GM12878 (cell line): ENCODE results near the gene MRPL54. TPM values are rescaled to one million over a fixed set of nuclear protein-coding genes. Genes with fewer than 3 reads are reported as not detected.

ENCODE experiments used
- ATAC-seq: fragments of 200-7000 bp; cut with Tn5 transposase; 3 replicates; pipeline ENCODE4 v1.9.1; 2020; ENCODE audit warnings: mild to moderate bottlenecking, moderate library complexity
- BruUV-seq: library from RNA; stranded (reverse); fragments of 400-500 nt; replicated peaks from 2 replicates; lab custom pipeline; 2021; lab: Mats Ljungman, UMichigan
- CTCF ChIA-PET: fragments of 300-600 bp; sonication (Branson Sonifier 250); formaldehyde crosslinking; extraction: SDS; loops from one replicate; lab custom pipeline; 2021; ENCODE audit warnings: inconsistent platforms; lab: Yijun Ruan, JAX
- POLR2A ChIA-PET: fragments of 350-600 bp; formaldehyde crosslinking; extraction: SDS; loops from one replicate; lab custom pipeline; 2021; ENCODE audit warnings: inconsistent platforms; lab: Charles Lee
- RAD21 ChIA-PET: fragments of 300-600 bp; sonication (Branson Sonifier 250); formaldehyde crosslinking; loops from one replicate; lab custom pipeline; 2023; ENCODE audit warnings: antibody characterized with exemption; ENCODE audit not compliant: unreplicated experiment; lab: Charles Lee
- SMC1A ChIA-PET: fragments of 300-600 bp; sonication (Branson Sonifier 250); formaldehyde crosslinking; loops from one replicate; lab custom pipeline; 2023; ENCODE audit not compliant: unreplicated experiment, uncharacterized antibody; lab: Charles Lee
- DNase-seq: peaks from one replicate; pipeline ENCODE4 v3.0.0-alpha.2; 2011; ENCODE audit warnings: low read depth, low spot score
- FAIRE-seq: peaks from 3 replicates; lab custom pipeline; 2011; peaks lifted over from hg19 to GRCh38; lab: Jason Lieb, UNC
- H2AFZ ChIP-seq: 2 replicates; pipeline ENCODE4 v1.6.0; 2011; ENCODE audit warnings: low read depth, low read length, control low read depth; ENCODE audit not compliant: control insufficient read depth
- H3K27ac ChIP-seq: 2 replicates; pipeline ENCODE4 v1.5.1; 2011; ENCODE audit warnings: control low read depth; ENCODE audit not compliant: control insufficient read depth, insufficient read depth
- H3K27me3 ChIP-seq, 2 experiments: replicated peaks in 1 of 2; 2 replicates each; pipeline versions ENCODE4 v1.6.0 to v1.6.1; 2011; ENCODE audit warnings: low read length in 1 of 2; ENCODE audit not compliant: control insufficient read depth in 2 of 2, insufficient read depth in 2 of 2
- H3K36me3 ChIP-seq, 2 experiments: 2 replicates each; pipeline ENCODE4 v1.5.1; 2011; ENCODE audit warnings: low read length in 1 of 2; ENCODE audit not compliant: control insufficient read depth in 2 of 2, insufficient read depth in 2 of 2
- H3K4me1 ChIP-seq: 2 replicates; pipeline ENCODE4 v1.6.1; 2011; ENCODE audit warnings: mild to moderate bottlenecking, low read length, moderate library complexity, mixed read lengths; ENCODE audit not compliant: control insufficient read depth, insufficient read depth
- H3K4me2 ChIP-seq: 2 replicates; pipeline ENCODE4 v1.6.0; 2011; ENCODE audit warnings: control low read depth; ENCODE audit not compliant: control insufficient read depth, insufficient read depth
- H3K4me3 ChIP-seq: fragments of 200-600 bp; sonication (generic); 2 replicates; pipeline ENCODE4 v1.5.1; 2016
- H3K79me2 ChIP-seq: 2 replicates; pipeline ENCODE4 v1.6.0; 2011; ENCODE audit warnings: low read length; ENCODE audit not compliant: control insufficient read depth, insufficient read depth
- H3K9ac ChIP-seq: 2 replicates; pipeline ENCODE4 v1.8.0; 2011; ENCODE audit warnings: low read length, control low read depth, mixed read lengths; ENCODE audit not compliant: control insufficient read depth, insufficient read depth
- H3K9me3 ChIP-seq: replicated peaks from 3 replicates; pipeline ENCODE4 v1.5.1; 2011; ENCODE audit warnings: mild to moderate bottlenecking, low read length; ENCODE audit not compliant: control insufficient read depth, insufficient read depth
- H4K20me1 ChIP-seq: 2 replicates; pipeline ENCODE4 v1.6.0; 2011; ENCODE audit not compliant: control insufficient read depth, insufficient read depth
- EGR1 ChIP-seq, 2 experiments: IDR thresholded peaks; 1 replicate in 1 of 2; 2 replicates in 1 of 2; pipeline ENCODE4 v1.6.1; 2011 to 2012; ENCODE audit warnings: low read depth in 2 of 2, low read length in 2 of 2, borderline replicate concordance in 1 of 2, mild to moderate bottlenecking in 1 of 2, moderate library complexity in 1 of 2
- ESRRA ChIP-seq: IDR thresholded peaks from 2 replicates; pipeline ENCODE4 v1.6.1; 2012; ENCODE audit warnings: mild to moderate bottlenecking, low read length, improper control_type of control experiment
- HDAC6 ChIP-seq: fragments of 200-600 bp; sonication (generic); IDR thresholded peaks from one replicate; pipeline ENCODE4 v1.8.0; 2017; ENCODE audit warnings: antibody characterized with exemption; ENCODE audit not compliant: unreplicated experiment
- WGBS: methylation state at CpG from one replicate; pipeline ENCODE4 v1.1.6; 2016; ENCODE audit warnings: low lambda C conversion rate; ENCODE audit not compliant: insufficient replicate concordance, insufficient coverage; ENCODE audit errors: missing lambda C conversion rate; 5-methylcytosine and 5-hydroxymethylcytosine counted together
- in situ Hi-C: fragments of 300-500 bp; cut with MboI; formaldehyde crosslinking; loops from 9 replicates; pipeline ENCODE4 v1.14.3; 2018; ENCODE audit warnings: mixed read lengths
- intact Hi-C: fragments of 100-400 bp; cut with micrococcal nuclease; formaldehyde crosslinking; loops from one replicate; pipeline ENCODE4 v1.14.2; 2022; ENCODE audit not compliant: unreplicated experiment
- polyA plus RNA-seq, 11 experiments: library from polyadenylated mRNA; depleted of rRNA in 4 of 11; unstranded in 6 of 11; stranded (reverse) in 5 of 11; fragments of >200 nt; fragmentation: Nextera tagmentation in 4 of 11; fragmentation: Illumina TruSeq in 1 of 11; extraction: Ambion mirVana in 4 of 11; extraction: Trizol in 1 of 11; gene quantifications; 1 replicate in 1 of 11; 2 replicates in 10 of 11; pipeline versions ENCODE4 v1.2.1 to v1.2.3, GENCODE V29; 2011 to 2016; ENCODE audit warnings: inconsistent platforms in 2 of 11, missing spikeins in 2 of 11, low read depth in 1 of 11
- total RNA-seq, 4 experiments: library from RNA; depleted of rRNA in 3 of 4; stranded (reverse); fragments of >200 nt in 3 of 4; fragmentation: Illumina TruSeq in 1 of 4; extraction: Trizol in 1 of 4; gene quantifications; 2 replicates each; pipeline versions ENCODE4 v1.2.1 to v1.2.3, GENCODE V29; 2013 to 2021

Gene MRPL54
- total and polyA plus RNA-seq, 10 of the 15 experiments (the other 5 are each of a cell fraction or from before 2014, with no cell fraction given) = 3.1 to 98.7 (median 75.2) TPM

DNA sequence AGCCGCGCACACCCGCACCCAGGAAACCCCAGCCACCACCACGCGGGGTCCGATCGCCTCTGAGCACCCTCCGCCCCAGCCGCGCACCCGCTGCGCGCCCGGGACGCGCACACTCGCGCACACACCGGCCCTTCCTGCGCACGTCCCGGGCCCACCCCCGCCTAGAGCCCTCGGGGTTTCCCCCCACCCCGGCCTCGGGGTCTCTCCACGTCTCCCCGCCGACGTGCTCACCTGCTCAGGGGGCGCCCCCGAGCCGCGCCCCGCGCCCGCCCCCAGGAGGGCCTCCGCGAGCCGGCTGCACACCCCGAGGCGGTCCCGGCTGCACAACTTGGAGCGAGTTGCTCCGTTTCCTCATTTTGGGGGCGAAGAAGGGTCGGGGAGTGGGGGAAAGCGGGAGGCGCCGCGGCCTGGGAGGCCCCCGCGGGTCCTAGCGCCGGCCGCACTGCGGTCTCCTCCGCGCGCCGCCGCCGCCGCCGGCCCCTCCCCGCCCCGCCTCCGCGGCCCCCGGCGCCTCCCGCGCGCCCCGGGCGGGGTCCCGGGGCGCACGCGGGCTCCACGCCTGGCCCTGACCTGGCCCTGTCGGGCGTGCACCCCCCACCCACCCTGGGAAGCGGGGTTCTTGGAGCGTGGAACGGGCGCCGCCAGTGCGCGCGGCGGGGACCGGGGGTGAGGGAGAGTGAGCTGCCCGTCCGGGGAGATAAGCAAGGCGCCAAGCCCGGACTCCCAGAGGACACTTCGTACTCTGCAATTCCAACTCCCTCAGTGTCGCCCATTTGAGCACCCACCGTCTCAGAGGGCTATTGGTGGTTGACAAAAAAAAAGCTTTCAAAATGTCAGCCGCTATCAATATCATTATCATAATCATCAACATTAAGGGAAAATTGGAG lies 23.7 kb downstream of the MRPL54 start, which contains the start of gene MATK:
MATK (minus strand) TSS at position 444 of the 887 bp plus-strand sequence. CDS start 1,246 bp downstream, outside the sequence.
- no peak within 1 kb of the TSS for H2AFZ ChIP-seq
- H3K27me3 ChIP-seq = no peaks in the 10 kb centered on the region; a peak in 1 of 4 replicates
- DNase-seq = no peak
- TF ChIP-seq ESRRA (no peak), EGR1 (IDR thresholded peaks at IDR 0.05; ENCODE audit: borderline replicate concordance in 1 of 2, low read depth in 2 of 2, low read length in 2 of 2) (no peak), HDAC6 (peak; percentile 87)
- FAIRE-seq = no peak
- H3K36me3 ChIP-seq = no peaks in the 10 kb centered on the region; a peak in 1 of 4 replicates
- H3K27ac ChIP-seq = no peak within 1 kb of the TSS
- WGBS = 20% methylated on average over 29 of the region's 101 CpGs
- no TSS peak for BruUV-seq
- ChIA-PET RAD21 (no interaction called here), SMC1A (no interaction called here), CTCF (no interaction called here), POLR2A (no interaction called here)
- intact Hi-C loops (no loop called here), in situ Hi-C loops (no loop called here)
- peak within 1 kb of the TSS; percentile 11; the same call in 1 of the 2 replicates for H3K4me3 ChIP-seq
- no peaks in the 10 kb centered on the region; the same call in 2 of the 3 replicates for H3K9me3 ChIP-seq
- H3K4me1 ChIP-seq = no peaks in the 10 kb centered on the region
- H3K4me2 ChIP-seq = peak within 1 kb of the TSS; percentile 33
- H3K79me2 ChIP-seq = no peaks in the 10 kb centered on the region
- H3K9ac ChIP-seq = no peak within 1 kb of the TSS
- no peak; the same call in 2 of the 3 replicates for ATAC-seq
- no peaks in the 10 kb centered on the region for H4K20me1 ChIP-seq
